GM23338 (cell line): Measurements from ENCODE around the gene IDH3B. TPM values are rescaled to one million over a fixed set of nuclear protein-coding genes. Genes with fewer than 3 reads are reported as not detected.

Experiments
- ATAC-seq: fragments of 200-7000 bp; cut with Tn5 transposase; 3 replicates; pipeline ENCODE4 v1.9.1; 2020
- DNase-seq: peaks from one replicate; pipeline ENCODE4 v3.0.0-alpha.2; 2015; ENCODE audit warnings: low spot score
- H2AFZ ChIP-seq: fragments of 200-600 bp; sonication (generic); 2 replicates; pipeline ENCODE4 v1.8.0; 2016; ENCODE audit warnings: antibody characterized with exemption, mild to moderate bottlenecking, moderate library complexity
- H3F3A ChIP-seq: fragments of 200-600 bp; sonication (generic); replicated peaks from 2 replicates; pipeline ENCODE4 v1.8.0; 2017; ENCODE audit warnings: antibody characterized with exemption, mixed run types, low read depth
- H3K27ac ChIP-seq: fragments of 200-600 bp; sonication (generic); 2 replicates; pipeline ENCODE4 v1.6.1; 2016; ENCODE audit warnings: low read depth
- H3K27me3 ChIP-seq: fragments of 200-600 bp; sonication (generic); 2 replicates; pipeline ENCODE4 v1.8.0; 2016; ENCODE audit warnings: mild to moderate bottlenecking, mixed run types, moderate library complexity; ENCODE audit not compliant: insufficient read depth
- H3K36me3 ChIP-seq: fragments of 200-600 bp; sonication (generic); 2 replicates; pipeline ENCODE4 v1.8.0; 2016; ENCODE audit warnings: mild to moderate bottlenecking; ENCODE audit not compliant: insufficient read depth
- H3K4me1 ChIP-seq: fragments of 200-600 bp; sonication (generic); 2 replicates; pipeline ENCODE4 v1.8.0; 2016; ENCODE audit warnings: mild to moderate bottlenecking, moderate library complexity; ENCODE audit not compliant: insufficient read depth
- H3K4me2 ChIP-seq: fragments of 200-600 bp; sonication (generic); 2 replicates; pipeline ENCODE4 v1.7.1; 2017; ENCODE audit warnings: mixed run types
- H3K4me3 ChIP-seq: fragments of 200-600 bp; sonication (generic); 2 replicates; pipeline ENCODE4 v1.6.1; 2016; ENCODE audit warnings: mixed run types
- H3K79me2 ChIP-seq: fragments of 200-600 bp; sonication (generic); replicated peaks from 2 replicates; pipeline ENCODE4 v1.8.0; 2017; ENCODE audit warnings: mild to moderate bottlenecking; ENCODE audit not compliant: insufficient read depth
- H3K9me2 ChIP-seq: fragments of 200-600 bp; sonication (generic); 2 replicates; pipeline ENCODE4 v1.8.0; 2017; ENCODE audit not compliant: insufficient read depth
- H4K20me1 ChIP-seq: fragments of 200-600 bp; sonication (generic); replicated peaks from 2 replicates; pipeline ENCODE4 v1.8.0; 2017; ENCODE audit warnings: mild to moderate bottlenecking; ENCODE audit not compliant: insufficient read depth
- H3K27ac Mint-ChIP-seq: 2 replicates; pipeline ENCODE4 v1.8.0; 2020; ENCODE audit warnings: inconsistent platforms, mild to moderate bottlenecking, moderate library complexity, mixed read lengths
- H3K27me3 Mint-ChIP-seq: 3 replicates; pipeline ENCODE4 v1.8.0; 2022; ENCODE audit warnings: low read depth, mild to moderate bottlenecking, moderate library complexity, mixed read lengths, inconsistent platforms; ENCODE audit not compliant: insufficient read depth, poor library complexity
- H3K36me3 Mint-ChIP-seq: 3 replicates; pipeline ENCODE4 v1.8.0; 2021; ENCODE audit warnings: low read depth, mild to moderate bottlenecking, inconsistent platforms, moderate library complexity, mixed read lengths
- H3K4me1 Mint-ChIP-seq: 3 replicates; pipeline ENCODE4 v1.8.0; 2020; ENCODE audit warnings: mild to moderate bottlenecking, inconsistent platforms, mixed read lengths
- H3K4me3 Mint-ChIP-seq: 3 replicates; pipeline ENCODE4 v1.8.0; 2021; ENCODE audit warnings: moderate library complexity, mild to moderate bottlenecking, inconsistent platforms, mixed read lengths
- H3K9me3 Mint-ChIP-seq: 3 replicates; pipeline ENCODE4 v1.8.0; 2020; ENCODE audit warnings: moderate library complexity, mild to moderate bottlenecking, inconsistent platforms, mixed read lengths
- CREB1 ChIP-seq: fragments of 250-450 bp; sonication (Bioruptor Pico); IDR thresholded peaks from 2 replicates; pipeline ENCODE4 v1.5.0; 2020; ENCODE audit warnings: low read depth, mild to moderate bottlenecking, moderate library complexity
- ETS1 ChIP-seq: IDR thresholded peaks from 2 replicates; pipeline ENCODE4 v1.6.1; 2016; ENCODE audit warnings: antibody characterized with exemption
- EZH2 ChIP-seq: fragments of 200-600 bp; sonication (generic); IDR thresholded peaks from one replicate; pipeline ENCODE4 v1.8.0; 2017; ENCODE audit warnings: antibody characterized with exemption, mild to moderate bottlenecking, low read depth; ENCODE audit not compliant: unreplicated experiment
- JUNB ChIP-seq: IDR thresholded peaks from one replicate; pipeline ENCODE4 v1.6.1; 2016; ENCODE audit warnings: antibody characterized with exemption; ENCODE audit not compliant: unreplicated experiment
- ZNF331 ChIP-seq: fragments of 250-450 bp; sonication (Bioruptor Pico); IDR thresholded peaks from 2 replicates; pipeline ENCODE4 v1.5.0; 2020; ENCODE audit warnings: low read depth, mild to moderate bottlenecking, moderate library complexity
- polyA plus RNA-seq: library from polyadenylated mRNA; unstranded; fragments of >200 nt; fragmentation: Nextera tagmentation; extraction: Ambion mirVana; gene quantifications from 2 replicates; pipeline ENCODE4 v1.2.1, GENCODE V29; 2016
- total RNA-seq: library from RNA; depleted of rRNA; stranded (reverse); fragments of >200 nt; shearing (Covaris generic); gene quantifications from 2 replicates; pipeline ENCODE4 v1.2.3, GENCODE V29; 2014
- TF ChIP-seq, protein P1 (sequence below): fragments of 250-450 bp; sonication (Bioruptor Pico); IDR thresholded peaks from 2 replicates; pipeline ENCODE4 v1.5.0; 2020; ENCODE audit warnings: mild to moderate bottlenecking, moderate library complexity

Gene IDH3B
- total and polyA plus RNA-seq, 2 experiments from 2014 or later = 87.1 to 126 TPM

GRCh38 chr20:2692886-2693285 lies 28.9 kb upstream of the IDH3B start (continued):
- TF ChIP-seq, protein P1, sequence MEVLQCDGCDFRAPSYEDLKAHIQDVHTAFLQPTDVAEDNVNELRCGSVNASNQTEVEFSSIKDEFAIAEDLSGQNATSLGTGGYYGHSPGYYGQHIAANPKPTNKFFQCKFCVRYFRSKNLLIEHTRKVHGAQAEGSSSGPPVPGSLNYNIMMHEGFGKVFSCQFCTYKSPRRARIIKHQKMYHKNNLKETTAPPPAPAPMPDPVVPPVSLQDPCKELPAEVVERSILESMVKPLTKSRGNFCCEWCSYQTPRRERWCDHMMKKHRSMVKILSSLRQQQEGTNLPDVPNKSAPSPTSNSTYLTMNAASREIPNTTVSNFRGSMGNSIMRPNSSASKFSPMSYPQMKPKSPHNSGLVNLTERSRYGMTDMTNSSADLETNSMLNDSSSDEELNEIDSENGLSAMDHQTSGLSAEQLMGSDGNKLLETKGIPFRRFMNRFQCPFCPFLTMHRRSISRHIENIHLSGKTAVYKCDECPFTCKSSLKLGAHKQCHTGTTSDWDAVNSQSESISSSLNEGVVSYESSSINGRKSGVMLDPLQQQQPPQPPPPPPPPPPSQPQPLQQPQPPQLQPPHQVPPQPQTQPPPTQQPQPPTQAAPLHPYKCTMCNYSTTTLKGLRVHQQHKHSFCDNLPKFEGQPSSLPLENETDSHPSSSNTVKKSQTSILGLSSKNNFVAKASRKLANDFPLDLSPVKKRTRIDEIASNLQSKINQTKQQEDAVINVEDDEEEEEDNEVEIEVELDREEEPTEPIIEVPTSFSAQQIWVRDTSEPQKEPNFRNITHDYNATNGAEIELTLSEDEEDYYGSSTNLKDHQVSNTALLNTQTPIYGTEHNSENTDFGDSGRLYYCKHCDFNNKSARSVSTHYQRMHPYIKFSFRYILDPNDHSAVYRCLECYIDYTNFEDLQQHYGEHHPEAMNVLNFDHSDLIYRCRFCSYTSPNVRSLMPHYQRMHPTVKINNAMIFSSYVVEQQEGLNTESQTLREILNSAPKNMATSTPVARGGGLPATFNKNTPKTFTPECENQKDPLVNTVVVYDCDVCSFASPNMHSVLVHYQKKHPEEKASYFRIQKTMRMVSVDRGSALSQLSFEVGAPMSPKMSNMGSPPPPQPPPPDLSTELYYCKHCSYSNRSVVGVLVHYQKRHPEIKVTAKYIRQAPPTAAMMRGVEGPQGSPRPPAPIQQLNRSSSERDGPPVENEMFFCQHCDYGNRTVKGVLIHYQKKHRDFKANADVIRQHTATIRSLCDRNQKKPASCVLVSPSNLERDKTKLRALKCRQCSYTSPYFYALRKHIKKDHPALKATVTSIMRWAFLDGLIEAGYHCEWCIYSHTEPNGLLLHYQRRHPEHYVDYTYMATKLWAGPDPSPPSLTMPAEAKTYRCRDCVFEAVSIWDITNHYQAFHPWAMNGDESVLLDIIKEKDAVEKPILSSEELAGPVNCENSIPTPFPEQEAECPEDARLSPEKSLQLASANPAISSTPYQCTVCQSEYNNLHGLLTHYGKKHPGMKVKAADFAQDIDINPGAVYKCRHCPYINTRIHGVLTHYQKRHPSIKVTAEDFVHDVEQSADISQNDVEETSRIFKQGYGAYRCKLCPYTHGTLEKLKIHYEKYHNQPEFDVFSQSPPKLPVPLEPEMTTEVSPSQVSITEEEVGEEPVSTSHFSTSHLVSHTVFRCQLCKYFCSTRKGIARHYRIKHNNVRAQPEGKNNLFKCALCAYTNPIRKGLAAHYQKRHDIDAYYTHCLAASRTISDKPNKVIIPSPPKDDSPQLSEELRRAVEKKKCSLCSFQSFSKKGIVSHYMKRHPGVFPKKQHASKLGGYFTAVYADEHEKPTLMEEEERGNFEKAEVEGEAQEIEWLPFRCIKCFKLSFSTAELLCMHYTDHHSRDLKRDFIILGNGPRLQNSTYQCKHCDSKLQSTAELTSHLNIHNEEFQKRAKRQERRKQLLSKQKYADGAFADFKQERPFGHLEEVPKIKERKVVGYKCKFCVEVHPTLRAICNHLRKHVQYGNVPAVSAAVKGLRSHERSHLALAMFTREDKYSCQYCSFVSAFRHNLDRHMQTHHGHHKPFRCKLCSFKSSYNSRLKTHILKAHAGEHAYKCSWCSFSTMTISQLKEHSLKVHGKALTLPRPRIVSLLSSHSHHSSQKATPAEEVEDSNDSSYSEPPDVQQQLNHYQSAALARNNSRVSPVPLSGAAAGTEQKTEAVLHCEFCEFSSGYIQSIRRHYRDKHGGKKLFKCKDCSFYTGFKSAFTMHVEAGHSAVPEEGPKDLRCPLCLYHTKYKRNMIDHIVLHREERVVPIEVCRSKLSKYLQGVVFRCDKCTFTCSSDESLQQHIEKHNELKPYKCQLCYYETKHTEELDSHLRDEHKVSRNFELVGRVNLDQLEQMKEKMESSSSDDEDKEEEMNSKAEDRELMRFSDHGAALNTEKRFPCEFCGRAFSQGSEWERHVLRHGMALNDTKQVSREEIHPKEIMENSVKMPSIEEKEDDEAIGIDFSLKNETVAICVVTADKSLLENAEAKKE (CRISPR knock-in tag) = no peak
- TF ChIP-seq JUNB (no peak), CREB1 (CRISPR knock-in tag) (no peak)

GRCh38 chr20:2692036-2692885 lies 28.2 kb upstream of the IDH3B start, which contains the start of gene EBF4:
Gene EBF4 (plus strand): TSS chr20:2692780. CDS start chr20:2693646, 866 bp downstream.
- peaks cover 37% of the 10 kb centered on the region for H3K4me1 Mint-ChIP-seq
- Histone ChIP-seq H3K27me3 (peaks cover 88% of the 10 kb centered on the region), H3F3A (peaks cover 7% of the 10 kb centered on the region; the same call in 1 of the 2 replicates), H3K4me2 (peak within 1 kb of the TSS; percentile 80), H3K27ac (no peak within 1 kb of the TSS), H4K20me1 (peaks cover 11% of the 10 kb centered on the region; the same call in 1 of the 2 replicates), H3K36me3 (no peaks in the 10 kb centered on the region), H2AFZ (peak within 1 kb of the TSS; percentile 63; the same call in 1 of the 2 replicates), H3K4me1 (peaks cover 21% of the 10 kb centered on the region; the same call in 1 of the 2 replicates), H3K79me2 (no peaks in the 10 kb centered on the region), H3K9me2 (no peaks in the 10 kb centered on the region), H3K4me3 (peak within 1 kb of the TSS; percentile 56)
- no peak within 1 kb of the TSS for H3K27ac Mint-ChIP-seq
- peak; percentile 2; the same call in 1 of the 3 replicates for ATAC-seq
- TF ChIP-seq ZNF331 (no peak), ETS1 (no peak), EZH2 (peak; percentile 95)
- TF ChIP-seq, protein P1 (CRISPR knock-in tag) = no peak
- H3K27me3 Mint-ChIP-seq = peaks cover 81% of the 10 kb centered on the region
- peaks cover 7% of the 10 kb centered on the region; the same call in 1 of the 3 replicates for H3K36me3 Mint-ChIP-seq
- peak; percentile 51 for DNase-seq
- peaks cover 9% of the 10 kb centered on the region; the same call in 2 of the 3 replicates for H3K9me3 Mint-ChIP-seq
- peak within 1 kb of the TSS; percentile 83 for H3K4me3 Mint-ChIP-seq
